ENCODE results near the gene USH1C. TPM values are rescaled to one million over a fixed set of nuclear protein-coding genes. Genes with fewer than 3 reads are reported as not detected.

The USH1C gene
- total RNA-seq, 2 donors from 2014 or later: 0.68 TPM; not detected in 1

GRCh38 chr11:17462940-17463339, 81.3 kb downstream of the USH1C start:
- ATAC-seq (ENCODE audit: insufficient number of reproducible peaks, low FRiP score, low read depth) (no peak), DNase-seq (ENCODE audit: low spot score) (no peak)
- Histone ChIP-seq H3K27me3 (replicated peaks; ENCODE audit: insufficient read depth) (no peaks in the 10 kb centered on the region), H3K4me1 (ENCODE audit: control insufficient read depth in 1 of 2, low read depth in 2 of 2) (no peaks in the 10 kb centered on the region), H3K27ac (no peak overlapping the region), H3K36me3 (no peaks in the 10 kb centered on the region), H3K4me3 (no peak overlapping the region), H3K9me3 (no peaks in the 10 kb centered on the region)
- TF ChIP-seq CTCF (IDR thresholded peaks at IDR 0.05): no peak

- Histone ChIP-seq H3K27me3 (replicated peaks; ENCODE audit: insufficient read depth) (no peaks in the 10 kb centered on the region), H3K27ac (no peak overlapping the region), H3K36me3 (no peaks in the 10 kb centered on the region), H3K4me3 (no peak overlapping the region), H3K9me3 (no peaks in the 10 kb centered on the region), H3K4me1 (ENCODE audit: control insufficient read depth in 1 of 2, low read depth in 2 of 2) (no peaks in the 10 kb centered on the region)
- ATAC-seq (ENCODE audit: insufficient number of reproducible peaks, low FRiP score, low read depth): no peak
- no peak for DNase-seq (ENCODE audit: low spot score)
- no peak for TF ChIP-seq CTCF (IDR thresholded peaks at IDR 0.05)
Measured at GRCh38 chr11:17460406-17460805, 83.8 kb downstream of the USH1C start.

DNA sequence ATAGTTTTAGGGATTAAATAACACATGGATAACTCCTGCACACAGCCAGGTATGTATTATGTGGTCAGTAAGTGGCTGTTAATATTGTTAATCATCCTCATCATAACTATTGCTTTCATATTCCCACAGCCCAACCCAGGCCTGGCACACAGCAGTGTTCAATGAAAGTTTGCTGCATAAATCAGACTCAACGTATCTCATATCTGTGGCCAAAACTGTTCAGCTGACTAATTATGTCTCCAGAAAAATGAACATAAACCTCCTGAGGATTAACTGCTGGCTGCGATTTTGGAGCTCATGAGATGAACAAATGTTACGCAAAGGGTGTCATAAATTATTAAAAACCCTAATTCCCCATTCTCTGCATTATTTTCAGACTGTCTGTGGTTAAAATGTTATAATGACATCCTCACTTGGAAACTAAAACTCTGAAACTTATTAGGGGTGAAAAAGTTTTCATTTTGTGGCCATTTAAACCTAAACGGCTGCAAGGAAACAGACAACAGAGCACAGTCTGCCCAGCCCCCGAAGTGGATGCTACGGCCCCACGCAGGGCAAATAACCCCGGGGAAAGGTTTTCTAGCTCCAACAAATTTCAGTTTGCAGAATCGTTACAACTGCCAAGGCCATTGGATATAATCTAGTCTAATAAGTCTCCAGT, 84.8 kb downstream of the USH1C start:
- DNase-seq (ENCODE audit: low spot score): no peak
- no peak overlapping the region for H3K4me3 ChIP-seq
- no peaks in the 10 kb centered on the region for H3K36me3 ChIP-seq
- no peak for TF ChIP-seq CTCF (IDR thresholded peaks at IDR 0.05)
- no peak overlapping the region for H3K27ac ChIP-seq
- no peaks in the 10 kb centered on the region for H3K4me1 ChIP-seq (ENCODE audit: control insufficient read depth in 1 of 2, low read depth in 2 of 2)
- no peaks in the 10 kb centered on the region for H3K27me3 ChIP-seq (replicated peaks; ENCODE audit: insufficient read depth)
- H3K9me3 ChIP-seq: no peaks in the 10 kb centered on the region
- ATAC-seq (ENCODE audit: insufficient number of reproducible peaks, low FRiP score, low read depth): no peak

DNA sequence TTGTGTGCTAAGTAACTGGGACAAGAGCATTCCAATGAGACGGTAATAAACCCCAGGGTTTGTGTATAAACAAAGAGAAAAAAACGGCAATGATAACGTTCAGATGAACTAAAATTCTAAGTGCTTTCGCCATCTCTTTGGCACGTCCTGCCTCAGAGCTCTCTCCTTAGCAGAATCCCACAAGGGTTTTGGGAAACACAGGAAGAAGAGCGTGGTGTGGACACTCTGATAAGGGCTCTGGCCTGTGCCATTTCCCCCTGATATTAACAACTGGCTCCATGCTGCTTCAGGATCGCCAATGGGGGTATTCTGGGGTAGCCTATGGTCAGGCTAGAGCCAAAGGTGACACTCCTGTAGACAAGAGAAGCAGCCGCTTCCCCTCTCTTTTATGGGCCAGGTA, 85.9 kb downstream of the USH1C start:
- H3K27me3 ChIP-seq (replicated peaks; ENCODE audit: insufficient read depth): no peaks in the 10 kb centered on the region
- ATAC-seq (ENCODE audit: insufficient number of reproducible peaks, low FRiP score, low read depth) (no peak), DNase-seq (ENCODE audit: low spot score) (no peak)
- H3K4me1 ChIP-seq (ENCODE audit: control insufficient read depth in 1 of 2, low read depth in 2 of 2): no peaks in the 10 kb centered on the region
- no peaks in the 10 kb centered on the region for H3K9me3 ChIP-seq
- no peaks in the 10 kb centered on the region for H3K36me3 ChIP-seq
- no peak for TF ChIP-seq CTCF (IDR thresholded peaks at IDR 0.05)
- H3K4me3 ChIP-seq: no peak overlapping the region
- no peak overlapping the region for H3K27ac ChIP-seq

DNA sequence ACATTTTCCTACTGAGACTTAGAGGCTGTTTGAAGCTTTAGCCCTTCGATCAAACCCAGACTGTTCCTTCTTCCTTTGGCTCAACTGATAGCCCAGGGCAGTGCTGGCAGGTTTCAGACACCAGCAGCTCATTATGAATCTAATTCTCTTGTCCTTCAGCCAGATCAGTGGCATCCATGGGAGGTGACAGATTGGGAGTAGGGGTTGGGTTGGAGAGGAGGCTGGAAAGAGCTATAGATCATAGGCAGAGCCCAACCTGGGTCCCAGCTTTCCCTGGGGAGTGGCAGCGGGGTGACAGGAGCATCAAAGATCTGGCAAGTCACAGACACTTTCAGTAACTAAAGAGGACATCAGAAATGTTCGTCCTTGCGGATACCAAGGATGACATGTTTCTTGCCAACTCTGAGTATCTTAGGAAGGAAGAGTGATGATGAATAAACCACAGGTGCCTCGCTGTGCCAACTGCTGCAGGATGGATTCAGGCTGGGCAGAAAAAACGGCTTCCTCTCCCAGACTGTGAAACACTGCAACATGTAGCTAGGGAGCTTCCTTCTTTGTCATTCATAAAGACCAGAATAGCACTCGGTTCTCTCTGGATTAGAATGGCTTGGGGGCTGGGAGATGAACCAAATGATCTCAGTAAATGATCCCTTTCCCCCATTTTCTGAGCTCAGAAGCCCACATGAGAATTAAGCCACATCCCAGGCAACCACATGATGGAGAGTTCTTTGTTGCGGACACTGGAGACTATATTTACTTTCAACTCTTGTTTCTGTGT, 86.6 kb downstream of the USH1C start:
- no peaks in the 10 kb centered on the region for H3K36me3 ChIP-seq
- H3K4me1 ChIP-seq (ENCODE audit: control insufficient read depth in 1 of 2, low read depth in 2 of 2): no peaks in the 10 kb centered on the region
- DNase-seq (ENCODE audit: low spot score) (no peak), ATAC-seq (ENCODE audit: insufficient number of reproducible peaks, low FRiP score, low read depth) (no peak)
- no peak for TF ChIP-seq CTCF (IDR thresholded peaks at IDR 0.05)
- no peak overlapping the region for H3K4me3 ChIP-seq
- no peaks in the 10 kb centered on the region for H3K9me3 ChIP-seq
- H3K27me3 ChIP-seq (replicated peaks; ENCODE audit: insufficient read depth): no peaks in the 10 kb centered on the region
- no peak overlapping the region for H3K27ac ChIP-seq
